Measurements from ENCODE around the gene BMP4. TPM values are rescaled to one million over a fixed set of nuclear protein-coding genes. Genes with fewer than 3 reads are reported as not detected.
A peak's percentile ranks its signal among the peaks of the same experiment; 100 is the strongest.

BMP4 gene
- total RNA-seq, 1 experiment from 2014 or later = 12.2 TPM

- Mint-ChIP-seq H3K27me3 (ENCODE audit: low read depth) (peaks cover 1% of the 10 kb centered on the region; the same call in 1 of the 2 replicates), H3K36me3 (ENCODE audit: insufficient read depth in 1 of 3, low read depth in 3 of 3) (peaks cover 0 to 4% (median 3%) of the 10 kb centered on the region in 3 experiments; a peak in 2 of 7 replicates)
- H3K27ac ChIP-seq (ENCODE audit: insufficient read length, low read depth, low read length) = no peak overlapping the region
These were observed 44.7 kb upstream of the BMP4 start for GRCh38 chr14:54001189-54001878.

More at GRCh38 chr14:54001189-54001878, 44.7 kb upstream of the BMP4 start:
- no peak overlapping the region for H4K5ac ChIP-seq (ENCODE audit: insufficient read length, low read depth, low read length)
- WGBS (ENCODE audit: extremely low coverage, insufficient read length, low lambda C conversion rate) = no CpG with 5 or more reads among the region's 5 CpGs
- H3K14ac ChIP-seq (ENCODE audit: insufficient read depth, low read length) = no peak overlapping the region
- Mint-ChIP-seq H3K27ac (no peak overlapping the region), H3K4me3 (no peak overlapping the region), H3K4me1 (peaks cover 11 to 15% of the 10 kb centered on the region in 2 experiments), H3K9me3 (peaks cover 4 to 6% of the 10 kb centered on the region in 2 experiments; a peak in 3 of 5 replicates)
- no peak overlapping the region for H2AFZ ChIP-seq (ENCODE audit: low read length)
- H4K8ac ChIP-seq (replicated peaks; ENCODE audit: insufficient read length, low read depth, low read length) = no peak overlapping the region
- no peak overlapping the region for H2BK15ac ChIP-seq (ENCODE audit: low read depth, low read length)
- H3T11ph ChIP-seq (ENCODE audit: low read length) = no peak overlapping the region
- H2BK5ac ChIP-seq (ENCODE audit: insufficient read length, low read length) = no peak overlapping the region
- H3K79me1 ChIP-seq (ENCODE audit: insufficient read depth, low read depth, low read length, poor library complexity, severe bottlenecking) = no peaks in the 10 kb centered on the region
- no peaks in the 10 kb centered on the region for H3K27me3 ChIP-seq (ENCODE audit: insufficient read depth, low read length)
- no peaks in the 10 kb centered on the region for H3K9me3 ChIP-seq (ENCODE audit: control insufficient read depth, low read depth, low read length)
- no peak for DNase-seq
- H3K4me2 ChIP-seq (ENCODE audit: insufficient read depth, insufficient read length, low read length) = no peak overlapping the region
- peak; percentile 70 for TF ChIP-seq CTCF (conservative IDR thresholded peaks at IDR 0.05)
- peaks cover 3% of the 10 kb centered on the region; the same call in 1 of the 2 replicates for H3K4me1 ChIP-seq (ENCODE audit: insufficient read depth, low read length)
- no peak overlapping the region for H2BK20ac ChIP-seq (ENCODE audit: low read depth, low read length, poor library complexity, severe bottlenecking)
- H2BK120ac ChIP-seq (ENCODE audit: low read depth, low read length, poor library complexity, severe bottlenecking) = no peak overlapping the region
- H3K23me2 ChIP-seq (ENCODE audit: insufficient read length, low read depth, low read length, poor library complexity, severe bottlenecking) = no peaks in the 10 kb centered on the region
- no peak overlapping the region for H3K23ac ChIP-seq (ENCODE audit: insufficient read length, low read depth, low read length)
- H2BK12ac ChIP-seq (ENCODE audit: insufficient read length, low read depth, low read length) = no peak overlapping the region
- no peak overlapping the region for H3K18ac ChIP-seq (ENCODE audit: insufficient read length, low read depth, low read length)
- no peaks in the 10 kb centered on the region for H4K20me1 ChIP-seq (ENCODE audit: control insufficient read depth, insufficient read depth, insufficient read length)
- no peak overlapping the region for H2AK5ac ChIP-seq (ENCODE audit: insufficient read length, low read length)
- H4K91ac ChIP-seq (ENCODE audit: insufficient read length, low read depth, low read length) = no peak overlapping the region
- no peak overlapping the region for H3K9ac ChIP-seq (ENCODE audit: extremely low read depth, insufficient read length, low read length)
- no peak overlapping the region for H3K4ac ChIP-seq (ENCODE audit: low read depth, low read length)
- no peaks in the 10 kb centered on the region for H3K79me2 ChIP-seq (ENCODE audit: insufficient read depth, low read length)
- no peak overlapping the region for H3K56ac ChIP-seq (ENCODE audit: insufficient read length, low read depth, low read length)

Data from H9 (cell line).